ENCODE data around the gene OSBPL9. TPM values are rescaled to one million over a fixed set of nuclear protein-coding genes. Genes with fewer than 3 reads are reported as not detected.

Gene OSBPL9
- total RNA-seq, 1 donor from 2014 or later = 88.3 TPM

GRCh38 chr1:51629918-51630317 is 13.0 kb downstream of the OSBPL9 start:
- Mint-ChIP-seq H3K27me3 (no peaks in the 10 kb centered on the region), H3K4me3 (no peak overlapping the region), H3K36me3 (peaks cover 4% of the 10 kb centered on the region)

GRCh38 chr1:51630393-51630792 is 13.5 kb downstream of the OSBPL9 start:
- peaks cover 4% of the 10 kb centered on the region for H3K36me3 Mint-ChIP-seq
- TF ChIP-seq CTCF (conservative IDR thresholded peaks at IDR 0.05) = no peak
- no peak overlapping the region for H3K4me3 Mint-ChIP-seq
- no peak for DNase-seq (ENCODE audit: extremely low spot score, unreplicated experiment)
- no peaks in the 10 kb centered on the region for H3K9me3 Mint-ChIP-seq
- peaks cover 7% of the 10 kb centered on the region for H3K4me1 Mint-ChIP-seq (ENCODE audit: unreplicated experiment)
- no peak overlapping the region for H3K27ac Mint-ChIP-seq
- no peaks in the 10 kb centered on the region for H3K27me3 Mint-ChIP-seq

More at GRCh38 chr1:51629918-51630317, 13.0 kb downstream of the OSBPL9 start:
- H3K9me3 Mint-ChIP-seq = no peaks in the 10 kb centered on the region
- no peak for TF ChIP-seq CTCF (conservative IDR thresholded peaks at IDR 0.05)
- no peak for DNase-seq (ENCODE audit: extremely low spot score, unreplicated experiment)
- peaks cover 7% of the 10 kb centered on the region for H3K4me1 Mint-ChIP-seq (ENCODE audit: unreplicated experiment)
- no peak overlapping the region for H3K27ac Mint-ChIP-seq

- Mint-ChIP-seq H3K27ac (no peak overlapping the region), H3K36me3 (peaks cover 4% of the 10 kb centered on the region), H3K4me3 (no peak overlapping the region), H3K27me3 (no peaks in the 10 kb centered on the region), H3K9me3 (no peaks in the 10 kb centered on the region), H3K4me1 (ENCODE audit: unreplicated experiment) (peaks cover 7% of the 10 kb centered on the region)
- DNase-seq (ENCODE audit: extremely low spot score, unreplicated experiment) = no peak
- no peak for TF ChIP-seq CTCF (conservative IDR thresholded peaks at IDR 0.05)
Measured at GRCh38 chr1:51630922-51631321, 14.0 kb downstream of the OSBPL9 start.

- DNase-seq (ENCODE audit: extremely low spot score, unreplicated experiment) = no peak
- Mint-ChIP-seq H3K4me3 (no peak overlapping the region), H3K27me3 (no peaks in the 10 kb centered on the region), H3K9me3 (no peaks in the 10 kb centered on the region), H3K27ac (no peak overlapping the region), H3K36me3 (peaks cover 4% of the 10 kb centered on the region), H3K4me1 (ENCODE audit: unreplicated experiment) (peaks cover 7% of the 10 kb centered on the region)
- no peak for TF ChIP-seq CTCF (conservative IDR thresholded peaks at IDR 0.05)
Measured at GRCh38 chr1:51631747-51632146, 14.9 kb downstream of the OSBPL9 start.

- Mint-ChIP-seq H3K4me1 (ENCODE audit: unreplicated experiment) (peaks cover 4% of the 10 kb centered on the region), H3K27ac (peak overlapping the region; percentile 6), H3K4me3 (no peak overlapping the region), H3K9me3 (no peaks in the 10 kb centered on the region), H3K36me3 (peaks cover 5% of the 10 kb centered on the region), H3K27me3 (no peaks in the 10 kb centered on the region)
- TF ChIP-seq CTCF (conservative IDR thresholded peaks at IDR 0.05) = no peak
- no peak for DNase-seq (ENCODE audit: extremely low spot score, unreplicated experiment)
Measured at GRCh38 chr1:51634618-51635017, 17.7 kb downstream of the OSBPL9 start.

- H3K36me3 Mint-ChIP-seq = peaks cover 5% of the 10 kb centered on the region
- no peaks in the 10 kb centered on the region for H3K27me3 Mint-ChIP-seq
- DNase-seq (ENCODE audit: extremely low spot score, unreplicated experiment) = no peak
- H3K9me3 Mint-ChIP-seq = no peaks in the 10 kb centered on the region
- peaks cover 4% of the 10 kb centered on the region for H3K4me1 Mint-ChIP-seq (ENCODE audit: unreplicated experiment)
- no peak for TF ChIP-seq CTCF (conservative IDR thresholded peaks at IDR 0.05)
- no peak overlapping the region for H3K4me3 Mint-ChIP-seq
- peak overlapping the region; percentile 34 for H3K27ac Mint-ChIP-seq
Measured at GRCh38 chr1:51635615-51636014, 18.7 kb downstream of the OSBPL9 start.

Measured in type B pancreatic cell (in vitro differentiated cells).